IMR-90 (cell line): ENCODE data around the gene GPX4.

Source experiments
- CEBPB ChIP-seq: IDR thresholded peaks from 2 replicates; pipeline ENCODE4 v1.6.1; 2012; ENCODE audit warnings: low read depth, low read length, improper control_type of control experiment
- ELK1 ChIP-seq: fragments of 150-350 bp; IDR thresholded peaks from 2 replicates; pipeline ENCODE4 v1.6.1; 2016; ENCODE audit warnings: low read depth, mild to moderate bottlenecking, low read length, moderate library complexity, borderline replicate concordance
- FOS ChIP-seq: fragments of 150-350 bp; IDR thresholded peaks from 2 replicates; pipeline ENCODE4 v1.6.1; 2016; ENCODE audit warnings: low read depth, low read length
- MAFK ChIP-seq: IDR thresholded peaks from 2 replicates; pipeline ENCODE4 v1.6.1; 2012; ENCODE audit warnings: low read depth, low read length, improper control_type of control experiment
- POLR2A ChIP-seq: IDR thresholded peaks from 2 replicates; pipeline ENCODE4 v1.6.1; 2012; ENCODE audit warnings: mild to moderate bottlenecking, low read depth, low read length
- RAD21 ChIP-seq: IDR thresholded peaks from 2 replicates; pipeline ENCODE4 v1.6.1; 2012; ENCODE audit warnings: low read length, improper control_type of control experiment
- SMC3 ChIP-seq: fragments of 150-350 bp; IDR thresholded peaks from 2 replicates; pipeline ENCODE4 v1.6.1; 2016; ENCODE audit warnings: low read depth, mild to moderate bottlenecking, antibody characterized with exemption, low read length, moderate library complexity
- USF2 ChIP-seq: fragments of 150-350 bp; IDR thresholded peaks from 2 replicates; pipeline ENCODE4 v1.6.1; 2017; ENCODE audit warnings: mild to moderate bottlenecking, antibody characterized with exemption, low read length, low read depth
- TF ChIP-seq, protein P1 (sequence below): conservative IDR thresholded peaks from 2 replicates; pipeline ENCODE4 v1.5.1; 2012; ENCODE audit warnings: mild to moderate bottlenecking, low read depth, low read length, improper control_type of control experiment

DNA sequence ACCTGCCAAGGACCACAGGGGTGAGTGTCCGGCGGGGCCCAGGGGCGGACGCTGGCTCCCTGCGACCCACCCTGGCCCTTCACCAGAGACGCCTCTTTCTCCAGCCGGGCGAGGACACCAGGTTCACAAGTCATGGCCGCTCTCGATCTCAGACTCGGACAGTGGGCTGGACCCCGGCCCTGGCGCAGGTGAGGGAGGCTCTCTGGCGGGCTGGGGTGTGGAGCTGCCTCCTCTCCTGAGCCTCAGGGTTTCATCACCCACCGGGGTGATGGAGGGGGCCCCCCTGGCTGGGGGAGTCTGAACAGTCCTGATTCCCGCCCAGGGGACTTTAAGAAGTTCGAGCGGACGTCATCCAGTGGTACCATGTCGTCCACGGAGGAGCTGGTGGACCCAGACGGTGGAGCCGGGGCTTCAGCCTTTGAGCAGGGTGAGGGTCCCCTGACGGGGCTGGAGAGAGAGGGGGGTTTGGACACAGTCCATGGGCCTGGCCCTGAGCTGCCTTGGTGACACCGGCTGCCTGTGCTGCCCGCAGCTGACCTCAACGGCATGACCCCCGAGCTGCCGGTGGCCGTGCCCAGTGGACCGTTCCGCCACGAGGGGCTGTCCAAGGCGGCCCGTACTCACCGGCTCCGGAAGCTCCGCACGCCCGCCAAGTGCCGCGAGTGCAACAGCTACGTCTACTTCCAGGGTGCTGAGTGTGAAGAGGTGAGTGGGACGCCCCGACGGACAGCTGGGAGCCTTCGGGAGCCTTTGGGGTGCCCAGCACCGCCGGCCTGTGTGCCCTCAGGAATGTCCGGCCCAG, 23.2 kb upstream of the GPX4 start:
- TF ChIP-seq, protein P1, sequence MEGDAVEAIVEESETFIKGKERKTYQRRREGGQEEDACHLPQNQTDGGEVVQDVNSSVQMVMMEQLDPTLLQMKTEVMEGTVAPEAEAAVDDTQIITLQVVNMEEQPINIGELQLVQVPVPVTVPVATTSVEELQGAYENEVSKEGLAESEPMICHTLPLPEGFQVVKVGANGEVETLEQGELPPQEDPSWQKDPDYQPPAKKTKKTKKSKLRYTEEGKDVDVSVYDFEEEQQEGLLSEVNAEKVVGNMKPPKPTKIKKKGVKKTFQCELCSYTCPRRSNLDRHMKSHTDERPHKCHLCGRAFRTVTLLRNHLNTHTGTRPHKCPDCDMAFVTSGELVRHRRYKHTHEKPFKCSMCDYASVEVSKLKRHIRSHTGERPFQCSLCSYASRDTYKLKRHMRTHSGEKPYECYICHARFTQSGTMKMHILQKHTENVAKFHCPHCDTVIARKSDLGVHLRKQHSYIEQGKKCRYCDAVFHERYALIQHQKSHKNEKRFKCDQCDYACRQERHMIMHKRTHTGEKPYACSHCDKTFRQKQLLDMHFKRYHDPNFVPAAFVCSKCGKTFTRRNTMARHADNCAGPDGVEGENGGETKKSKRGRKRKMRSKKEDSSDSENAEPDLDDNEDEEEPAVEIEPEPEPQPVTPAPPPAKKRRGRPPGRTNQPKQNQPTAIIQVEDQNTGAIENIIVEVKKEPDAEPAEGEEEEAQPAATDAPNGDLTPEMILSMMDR, result no peak
- TF ChIP-seq POLR2A, result no peak
- no peak for TF ChIP-seq USF2
- no peak for TF ChIP-seq RAD21
- no peak for TF ChIP-seq MAFK
- TF ChIP-seq FOS, result no peak
- TF ChIP-seq SMC3, result no peak
- TF ChIP-seq ELK1, result no peak
- no peak for TF ChIP-seq CEBPB
